T-helper 1 cell treated with Interleukin-12 subunit alpha and Interleukin-12 subunit beta and Interleukin-4 antibody, amounts not matched to agents 30 ng/mL and 1 ng/mL, for 36 hours (primary cell): Measurements from ENCODE around the gene SBDS. TPM values are rescaled to one million over a fixed set of nuclear protein-coding genes. Genes with fewer than 3 reads are reported as not detected.

Experiments used
- intact Hi-C: fragments of 100-400 bp; cut with micrococcal nuclease; formaldehyde crosslinking; loops from one replicate; pipeline ENCODE4 v1.15.1; 2024
- total RNA-seq: library from RNA; stranded (reverse); gene quantifications from 2 replicates; pipeline ENCODE4 v1.2.3, GENCODE V29; 2022

The SBDS gene
- total RNA-seq, 1 donor from 2014 or later = 41.6 TPM

GRCh38 chr7:66948480-66949109 lies 46.8 kb downstream of the SBDS start:
- intact Hi-C loops = no loop called here

DNA sequence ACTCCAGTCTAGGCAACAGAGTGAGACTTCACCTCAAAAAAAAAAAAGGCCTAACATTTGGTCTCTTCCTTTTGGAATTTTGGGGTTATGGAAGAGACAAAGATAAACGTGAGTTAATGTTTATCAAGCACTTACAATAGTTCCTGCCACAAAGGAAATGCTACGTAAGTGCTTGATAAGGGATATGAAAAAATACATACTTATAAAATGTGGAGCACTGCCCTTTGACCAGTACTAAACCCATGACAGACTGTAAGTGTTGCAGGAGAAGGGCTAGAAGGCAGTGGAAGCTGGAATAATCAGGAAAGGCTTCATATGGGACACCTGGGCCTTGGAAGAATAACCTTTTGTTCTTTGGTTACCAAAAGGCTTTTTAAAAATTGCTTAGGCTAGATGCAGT lies 48.8 kb downstream of the SBDS start:
- intact Hi-C loops = no loop called here

DNA sequence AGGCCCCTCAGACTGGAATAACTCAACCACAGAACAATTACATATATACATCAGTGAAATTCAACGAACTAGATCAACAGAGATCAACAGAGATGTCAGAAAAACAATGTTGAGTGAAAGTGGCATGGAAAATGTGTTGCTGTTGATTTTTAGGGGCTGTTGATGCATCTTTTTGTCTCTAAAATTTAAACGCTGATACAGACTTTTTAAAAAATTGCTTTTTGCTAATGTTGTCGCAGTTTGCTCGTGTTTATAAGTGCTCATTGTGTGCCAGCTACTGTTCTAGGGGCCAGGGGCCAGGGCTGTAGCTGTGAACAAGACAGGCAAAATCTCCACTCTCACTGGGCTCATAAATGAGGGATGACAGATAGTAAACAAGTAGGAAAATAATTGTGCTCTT lies 56.1 kb downstream of the SBDS start:
- intact Hi-C loops = no loop called here

GRCh38 chr7:66937940-66938339 lies 57.4 kb downstream of the SBDS start:
- intact Hi-C loops = loop anchor here (2.0 kb wide), 1 partner anchor 15 kb away; no protein-coding TSS in a partner anchor

Other genes starting within 250 kb of the SBDS start
- 97.4 and 101 TPM in 2 replicates for gene TMEM248, start 74.4 kb downstream of the SBDS start, total RNA-seq
- gene TYW1, start 1.2 kb upstream of the SBDS start, total RNA-seq = 20.9 and 22.7 TPM in 2 replicates